Measurements from ENCODE around the gene ANKRD65.
"Not testable (repeated sequence)": the region's sequence is repeated elsewhere in the genome, so short reads cannot be mapped to it uniquely, and the experiment has no call there.

ANKRD65 gene

DNA sequence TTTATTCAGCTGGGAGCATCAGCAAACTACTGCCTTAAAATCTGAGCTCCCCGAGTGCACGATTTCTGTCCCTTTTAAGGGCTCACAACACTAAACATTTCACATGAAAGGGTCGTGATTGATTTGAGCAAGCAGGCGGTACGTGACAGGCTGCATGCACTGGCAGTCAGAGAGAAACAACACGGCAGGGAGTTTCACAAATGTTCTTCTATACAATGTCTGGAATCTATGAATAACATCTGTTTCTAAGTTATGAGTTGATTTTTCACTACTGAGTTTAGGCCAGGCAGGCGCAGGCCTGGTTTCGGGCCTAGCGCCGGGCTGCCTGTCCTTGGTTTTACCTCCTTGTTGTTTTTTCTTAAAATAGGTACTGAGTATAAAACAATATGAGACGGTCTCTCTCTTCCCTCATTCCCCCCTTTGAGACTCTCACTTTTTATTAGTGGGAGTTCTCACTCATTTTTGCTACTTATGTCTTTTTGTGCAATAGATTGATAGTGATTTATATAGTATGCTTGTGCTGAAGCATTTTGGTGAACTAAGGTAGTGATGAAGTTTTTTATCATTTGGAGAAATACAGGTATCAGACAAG, 8.7 kb downstream of the ANKRD65 start:
- DNase-seq: not testable (repeated sequence)

DNA sequence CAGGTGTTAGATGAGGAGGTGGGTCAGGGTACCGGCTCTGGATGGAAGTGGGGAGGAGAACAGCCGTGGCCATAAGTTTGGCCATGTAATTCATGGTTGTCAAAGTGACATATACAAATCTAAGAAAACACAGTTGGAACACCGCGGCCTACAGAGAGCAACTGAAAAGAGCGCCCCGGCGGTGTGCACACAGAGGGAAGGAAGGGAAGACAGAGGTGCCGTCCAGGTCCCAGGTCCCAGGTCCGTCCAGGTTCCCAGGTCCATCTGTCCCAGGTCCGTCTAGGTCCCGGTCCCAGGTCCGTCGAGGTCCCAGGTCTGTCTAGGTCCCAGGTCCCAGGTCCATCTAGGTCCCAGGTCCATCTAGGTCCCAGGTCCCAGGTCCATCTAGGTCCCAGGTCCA, 9.4 kb downstream of the ANKRD65 start:
- DNase-seq: no peak

DNA sequence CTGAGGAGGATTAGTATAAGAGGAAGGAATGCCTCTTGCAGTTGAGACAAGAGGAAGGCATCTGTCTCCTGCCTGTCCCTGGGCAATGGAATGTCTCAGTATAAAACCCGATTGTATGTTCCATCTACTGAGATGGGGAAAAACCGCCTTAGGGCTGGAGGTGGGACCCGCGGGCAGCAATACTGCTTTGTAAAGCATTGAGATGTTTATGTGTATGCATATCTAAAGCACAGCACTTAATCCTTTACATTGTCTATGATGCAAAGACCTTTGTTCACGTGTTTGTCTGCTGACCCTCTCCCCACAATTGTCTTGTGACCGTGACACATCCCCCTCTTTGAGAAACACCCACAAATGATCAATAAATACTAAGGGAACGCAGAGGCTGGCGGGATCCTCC, 10.8 kb downstream of the ANKRD65 start:
- not testable (repeated sequence) for DNase-seq

DNA sequence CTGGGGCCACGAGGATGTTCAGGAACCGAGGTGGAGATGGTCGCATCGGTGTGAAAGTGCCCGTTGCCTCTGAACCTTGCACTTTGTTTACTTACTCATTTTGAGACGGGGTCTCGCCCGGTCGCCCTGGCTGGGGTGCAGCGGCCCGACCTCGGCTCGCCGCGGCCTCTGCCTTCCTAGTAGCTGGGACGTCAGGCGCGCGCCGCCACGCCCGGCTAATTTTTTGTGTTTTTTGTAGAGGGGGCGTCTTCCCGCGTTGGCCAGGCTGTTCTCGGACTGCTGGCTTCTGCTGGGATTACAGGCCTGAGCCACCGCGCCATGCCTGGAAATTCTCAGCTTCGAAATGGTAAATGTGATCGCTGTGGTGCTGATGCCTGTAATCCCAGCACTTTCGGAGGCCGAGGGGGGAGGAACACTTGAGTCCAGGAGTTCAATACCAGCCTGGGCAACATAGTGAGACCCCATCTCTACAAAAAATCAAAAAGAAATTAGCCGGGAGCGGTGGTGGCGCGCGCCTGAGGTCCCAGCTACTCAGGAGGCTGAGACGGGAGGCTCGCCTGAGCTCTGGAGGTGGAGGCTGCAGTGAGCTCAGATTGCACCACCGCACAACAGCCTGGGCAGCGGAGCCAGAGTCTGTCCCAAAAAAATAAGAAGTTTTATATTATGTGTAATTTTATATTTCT, 13.3 kb downstream of the ANKRD65 start:
- DNase-seq: peak; percentile 69

DNA sequence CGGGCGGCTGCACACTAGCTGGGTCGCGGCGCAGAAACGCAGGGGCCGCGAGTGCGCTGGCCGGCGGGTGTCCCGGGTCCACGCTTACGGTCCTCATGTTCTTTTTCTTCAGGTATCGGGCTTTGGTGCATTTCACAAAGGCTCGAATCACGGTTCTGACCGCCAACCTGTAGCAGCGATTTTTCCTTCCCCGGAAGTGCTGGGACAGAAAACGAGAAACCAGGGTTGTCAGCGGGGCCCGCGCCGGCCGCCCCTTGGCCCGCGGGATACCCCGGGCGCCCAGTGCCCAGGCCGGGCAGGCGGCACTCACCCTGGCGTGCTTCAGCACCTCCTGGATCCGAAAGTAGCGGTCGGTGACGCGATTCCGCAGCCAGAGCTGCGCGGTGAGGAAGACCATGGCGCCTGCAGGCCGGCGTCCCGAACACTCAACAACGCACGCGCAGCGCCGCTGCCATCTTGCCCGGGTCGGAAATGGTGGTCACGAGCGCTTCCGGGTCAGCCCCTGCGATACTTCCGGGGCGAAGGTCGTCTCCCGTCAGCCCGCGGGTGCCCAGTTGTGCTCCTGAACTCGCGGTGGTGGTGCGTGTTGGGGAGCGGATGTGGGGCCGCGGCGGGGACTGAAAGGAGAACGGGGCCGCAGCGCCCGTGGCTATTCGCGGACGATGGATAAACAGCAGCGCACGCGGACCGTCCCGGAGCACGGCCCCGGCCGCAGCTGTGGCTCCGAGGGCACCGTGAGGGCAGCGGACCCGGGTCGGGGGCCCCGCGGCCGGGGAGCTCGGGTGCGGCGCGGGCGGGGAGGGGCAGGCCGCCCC, 14.0 kb downstream of the ANKRD65 start, which contains the start of gene MRPL20:
Gene MRPL20 (minus strand): TSS at position 473 of the 815 bp plus-strand sequence. CDS start 76 bp downstream, at position 397.
- DNase-seq: peak; percentile 98

DNA sequence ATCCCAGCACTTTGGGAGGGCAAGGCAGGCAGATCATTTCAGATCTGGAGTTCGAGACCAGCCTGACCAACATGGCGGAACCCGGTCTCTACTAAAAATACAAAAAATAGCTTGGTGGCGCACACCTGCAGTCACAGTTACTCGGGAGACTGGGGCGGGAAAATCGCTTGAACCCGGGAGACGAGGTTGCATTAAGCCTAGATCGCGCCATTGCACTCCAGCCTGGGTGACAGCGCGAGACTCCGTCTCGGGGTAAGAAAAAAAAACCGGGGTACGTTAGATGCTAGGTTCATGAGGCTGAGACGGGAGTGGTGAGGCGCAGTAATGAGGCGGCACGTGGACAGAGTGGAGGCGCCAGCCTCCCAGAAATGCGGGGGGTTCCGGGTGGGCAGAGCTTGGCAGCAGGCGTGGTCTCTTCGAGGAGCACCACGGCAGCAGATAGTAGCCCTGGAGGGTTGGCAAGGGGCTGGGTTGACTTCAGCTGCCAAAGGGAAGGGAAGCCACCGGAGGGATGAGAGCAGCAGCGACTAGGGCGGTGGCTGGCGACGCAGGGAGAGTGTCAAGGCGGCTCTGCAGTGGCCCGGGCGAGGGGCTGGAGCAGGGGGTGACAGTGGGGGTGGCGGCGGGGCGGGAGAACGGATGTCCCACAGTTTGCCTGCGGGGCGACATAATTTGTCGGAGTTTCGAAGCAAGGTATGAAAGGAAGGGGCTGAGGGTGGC, 14.8 kb downstream of the ANKRD65 start:
- DNase-seq: peak; percentile 73

DNA sequence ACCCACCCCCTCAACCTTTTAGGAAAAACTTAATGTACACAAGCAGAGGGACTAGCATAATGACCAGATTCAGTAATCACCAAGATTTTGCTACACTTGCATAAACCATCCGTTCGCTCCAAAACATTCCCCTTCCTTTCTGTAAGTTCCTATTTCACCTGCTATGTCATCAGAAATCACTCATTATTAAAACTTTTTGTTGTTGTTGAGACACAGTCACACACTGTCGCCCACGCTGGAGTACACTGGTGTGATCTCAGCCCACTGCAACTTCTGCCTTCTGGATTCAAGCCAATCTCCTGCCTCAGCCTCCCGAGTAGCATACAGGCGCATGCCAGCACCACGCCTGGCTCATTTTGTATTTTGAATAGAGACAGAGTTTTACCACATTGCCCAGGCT, 17.4 kb downstream of the ANKRD65 start:
- DNase-seq: no peak

DNA sequence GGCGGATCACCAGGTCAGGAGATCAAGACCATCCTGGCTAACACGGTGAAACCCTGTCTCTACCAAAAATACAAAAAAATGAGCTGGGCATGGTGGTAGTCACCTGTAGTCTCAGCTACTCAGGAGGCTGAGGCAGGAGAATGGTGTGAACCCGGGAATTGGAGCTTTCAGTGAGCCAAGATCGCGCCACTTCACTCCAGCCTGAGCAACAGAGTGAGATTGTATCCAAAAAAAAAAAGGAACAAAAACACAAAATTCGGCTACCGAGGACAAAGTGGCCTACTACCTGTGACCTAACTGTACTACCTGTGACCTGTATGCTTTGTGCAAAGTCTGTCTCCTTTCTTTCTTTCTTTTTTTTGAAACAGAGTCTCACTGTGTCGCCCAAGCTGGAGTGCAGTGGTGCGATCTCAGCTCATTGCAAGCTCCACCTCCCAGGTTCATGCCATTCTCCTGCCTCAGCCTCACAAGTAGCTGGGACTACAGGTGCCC, 18.1 kb downstream of the ANKRD65 start:
- DNase-seq: not testable (repeated sequence)

DNA sequence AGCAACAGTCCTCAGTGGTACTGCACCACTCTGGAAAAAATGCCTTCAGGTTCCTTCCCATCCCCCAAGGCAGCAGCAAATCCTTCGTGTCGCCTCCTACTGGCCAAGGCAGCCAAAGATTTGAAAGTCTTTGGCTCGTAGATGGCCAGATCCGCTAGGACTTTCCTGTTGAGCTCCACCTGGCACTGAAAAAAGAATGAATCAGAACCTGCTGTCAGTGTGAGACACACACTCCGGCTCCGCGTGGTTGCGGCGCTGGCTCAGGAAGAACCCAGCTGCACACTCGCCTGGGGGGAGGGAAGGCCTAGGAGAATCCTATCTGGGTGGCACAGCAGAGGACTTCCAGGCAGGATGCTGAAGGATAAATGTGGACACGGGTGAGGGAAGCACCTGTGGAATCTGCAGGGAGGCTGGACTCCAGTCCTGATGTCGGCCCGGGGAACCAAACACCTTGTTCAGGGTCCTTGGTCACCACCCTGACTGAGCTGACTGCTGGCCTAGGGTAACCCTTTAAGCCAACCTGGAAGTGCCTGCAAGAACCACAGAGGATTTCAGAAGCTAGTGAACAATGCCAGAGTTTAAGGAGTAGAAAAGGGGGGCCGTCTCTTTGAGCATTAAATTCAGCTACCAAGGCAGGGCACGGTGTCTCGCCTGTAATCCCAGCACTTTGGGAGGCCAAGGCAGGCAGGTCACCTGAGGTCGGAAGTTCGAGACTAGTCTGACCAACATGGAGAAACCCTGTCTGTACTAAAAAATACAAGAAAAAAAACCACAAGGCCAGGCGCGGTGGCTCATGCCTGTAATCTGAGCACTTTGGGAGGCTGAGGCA, 18.8 kb downstream of the ANKRD65 start:
- DNase-seq: peak; percentile 78

DNA sequence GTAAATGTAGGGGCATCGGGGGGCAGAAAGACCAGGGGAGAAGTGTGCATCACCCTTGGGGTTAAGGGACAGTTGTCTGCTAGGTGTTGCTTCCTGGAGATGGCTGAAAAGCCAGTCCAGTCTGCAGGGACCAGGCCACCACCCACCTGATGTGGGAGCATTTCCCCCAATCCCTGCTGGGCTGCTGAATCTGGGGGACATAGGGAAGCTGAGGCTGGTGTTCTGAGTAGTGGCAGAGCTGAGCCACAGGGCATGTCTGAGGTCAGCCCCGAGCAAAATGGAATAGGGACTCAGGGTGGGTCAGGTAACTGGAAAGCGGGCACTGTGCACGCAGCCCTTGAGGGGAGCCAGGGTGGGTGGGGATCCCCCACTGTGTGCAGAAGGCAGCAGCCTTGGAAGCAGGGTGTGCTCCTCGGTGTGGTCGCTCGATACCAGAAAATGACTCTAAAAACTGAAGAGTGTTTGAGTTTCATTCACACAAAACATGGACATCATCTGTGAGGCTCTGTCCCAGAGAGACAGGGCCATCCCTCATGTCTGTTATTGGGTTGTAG, 19.5 kb downstream of the ANKRD65 start:
- no peak for DNase-seq

DNA sequence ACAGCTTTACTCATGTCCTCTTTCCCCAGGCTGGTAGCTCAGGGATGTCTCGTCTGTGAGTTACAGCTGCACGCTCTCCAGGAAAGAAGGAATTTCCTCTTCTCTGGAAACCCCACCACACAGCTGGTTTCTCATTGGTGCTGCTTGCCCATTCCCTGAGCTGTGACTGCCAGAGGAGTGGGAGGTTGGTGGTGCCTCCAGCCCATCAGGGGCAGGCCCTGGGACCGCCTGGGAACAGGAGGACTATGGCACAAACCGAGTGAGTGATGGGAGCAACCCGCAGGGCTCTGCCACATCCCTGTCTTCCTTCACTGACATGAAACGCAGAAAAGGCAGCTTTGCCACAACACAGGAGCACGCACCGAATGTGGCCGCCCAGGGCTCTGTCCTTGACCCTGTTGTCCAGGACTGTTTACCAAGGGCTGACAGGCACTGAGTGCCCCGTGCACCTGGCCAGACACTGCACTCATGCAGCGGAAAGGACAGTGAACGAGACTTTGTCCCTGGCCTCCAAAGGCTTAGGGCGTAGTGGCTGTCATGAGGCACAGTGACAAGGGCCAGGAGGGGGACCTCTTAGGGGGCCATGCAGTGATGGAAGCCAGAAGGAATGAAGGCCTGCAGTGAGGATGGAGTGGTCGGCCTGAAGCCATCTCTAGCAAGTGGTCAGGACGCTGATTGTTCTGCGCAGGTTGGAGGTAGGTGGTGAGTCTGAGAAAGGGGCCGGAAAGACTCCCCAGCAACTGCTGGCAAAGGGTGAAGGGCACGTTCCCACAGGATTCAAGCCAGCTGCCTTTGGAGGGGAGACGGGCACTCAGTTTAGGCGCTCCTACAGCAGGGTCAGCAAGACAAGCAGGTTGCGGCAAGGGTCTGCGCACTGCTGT, 20.3 kb downstream of the ANKRD65 start:
- DNase-seq: no peak

DNA sequence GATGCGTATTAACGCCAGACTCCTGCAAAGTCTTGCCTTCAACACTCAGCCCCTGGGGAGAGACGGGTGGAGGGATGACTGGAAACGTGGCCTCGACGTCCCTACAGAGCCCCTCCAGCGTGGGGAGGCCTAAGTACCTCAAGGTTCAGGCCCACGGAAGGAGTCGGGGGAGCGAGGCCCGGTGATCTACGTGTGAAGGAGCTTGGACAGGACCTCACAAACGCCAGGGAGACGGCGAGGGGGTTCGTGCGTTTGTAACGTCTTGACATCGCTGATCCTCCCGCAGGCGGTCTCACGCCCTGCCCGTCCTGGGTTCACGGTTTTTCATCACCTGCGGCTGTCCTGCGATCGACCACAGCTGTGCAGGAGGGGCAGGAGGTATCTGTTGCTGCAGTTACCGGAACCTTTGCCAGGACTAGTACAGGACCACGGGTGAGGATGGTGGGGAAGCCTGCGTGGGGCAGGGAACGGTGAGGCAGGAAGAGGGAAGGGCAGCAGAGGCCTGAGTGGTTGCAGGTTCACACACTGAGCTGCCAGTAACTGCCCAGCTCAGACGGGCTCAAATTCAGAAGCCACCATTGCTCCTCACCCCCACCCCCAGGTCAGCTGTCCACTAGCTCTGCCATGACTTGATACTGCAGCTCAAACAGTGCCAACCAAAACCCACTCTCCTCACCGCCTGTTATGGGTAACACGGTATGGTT, 21.1 kb downstream of the ANKRD65 start:
- peak; percentile 56 for DNase-seq

DNA sequence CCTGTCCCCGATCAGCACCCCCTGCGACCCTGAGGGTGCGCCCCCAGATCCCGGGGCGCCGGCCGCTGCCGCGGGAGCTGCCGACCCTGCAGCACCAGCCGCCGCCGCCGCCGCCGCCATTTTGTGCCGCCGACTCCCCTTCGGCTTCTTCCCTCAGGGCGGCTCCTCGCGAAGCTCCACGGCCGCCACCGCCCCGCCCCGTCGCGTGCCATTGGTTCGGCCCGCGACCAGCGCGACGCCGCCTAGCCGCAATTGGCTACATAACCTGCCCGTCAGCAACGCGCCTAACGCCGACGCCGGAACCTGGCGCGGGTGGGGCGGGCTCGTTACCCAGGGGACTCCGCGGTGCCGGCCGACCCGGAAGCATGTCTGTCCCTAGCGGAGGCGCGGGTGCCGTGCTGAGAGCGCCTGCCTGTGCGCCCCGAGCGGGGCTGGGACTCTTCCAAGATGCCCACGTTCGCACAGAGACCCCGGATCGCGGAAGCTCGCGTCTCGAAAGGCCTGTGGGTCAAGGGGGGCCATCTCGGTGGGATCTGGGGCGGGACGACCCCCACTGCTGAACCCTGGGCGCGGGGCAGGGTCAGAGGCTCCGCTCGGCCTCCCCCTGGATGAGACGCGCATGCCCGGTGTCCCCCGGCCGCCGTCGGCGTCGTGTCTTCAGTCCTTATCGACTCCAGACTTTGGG, 21.7 kb downstream of the ANKRD65 start, which contains the start of gene CCNL2:
Gene CCNL2 (minus strand): TSS at position 149 of the 685 bp plus-strand sequence. CDS start 29 bp downstream, at position 120.
- peak; percentile 99 for DNase-seq

DNA sequence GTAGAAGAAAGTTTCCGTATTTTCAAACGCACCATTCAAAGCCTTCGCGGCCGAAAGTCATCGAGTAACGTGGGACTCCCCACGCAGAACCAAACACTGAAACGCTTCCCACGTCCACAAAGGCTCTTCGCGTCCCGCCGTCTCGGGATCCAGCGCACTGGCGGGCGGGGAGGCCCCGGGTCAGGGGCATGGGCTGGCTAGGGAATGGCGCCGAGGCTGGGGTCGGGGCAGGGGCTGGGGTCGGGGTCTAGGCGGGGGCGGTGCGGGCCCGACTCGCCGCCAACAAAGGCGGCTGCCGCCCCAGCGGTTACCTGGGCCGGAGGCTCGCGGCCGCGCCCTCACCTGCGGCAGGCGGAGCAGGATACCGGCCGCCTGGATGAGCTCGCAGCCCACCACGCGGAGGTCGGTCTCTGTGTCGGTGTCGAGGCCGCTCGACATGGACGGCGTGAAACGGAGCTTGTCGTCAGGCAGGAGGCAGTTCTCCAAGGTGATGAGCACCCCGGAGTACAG, 22.3 kb downstream of the ANKRD65 start:
- no peak for DNase-seq

DNA sequence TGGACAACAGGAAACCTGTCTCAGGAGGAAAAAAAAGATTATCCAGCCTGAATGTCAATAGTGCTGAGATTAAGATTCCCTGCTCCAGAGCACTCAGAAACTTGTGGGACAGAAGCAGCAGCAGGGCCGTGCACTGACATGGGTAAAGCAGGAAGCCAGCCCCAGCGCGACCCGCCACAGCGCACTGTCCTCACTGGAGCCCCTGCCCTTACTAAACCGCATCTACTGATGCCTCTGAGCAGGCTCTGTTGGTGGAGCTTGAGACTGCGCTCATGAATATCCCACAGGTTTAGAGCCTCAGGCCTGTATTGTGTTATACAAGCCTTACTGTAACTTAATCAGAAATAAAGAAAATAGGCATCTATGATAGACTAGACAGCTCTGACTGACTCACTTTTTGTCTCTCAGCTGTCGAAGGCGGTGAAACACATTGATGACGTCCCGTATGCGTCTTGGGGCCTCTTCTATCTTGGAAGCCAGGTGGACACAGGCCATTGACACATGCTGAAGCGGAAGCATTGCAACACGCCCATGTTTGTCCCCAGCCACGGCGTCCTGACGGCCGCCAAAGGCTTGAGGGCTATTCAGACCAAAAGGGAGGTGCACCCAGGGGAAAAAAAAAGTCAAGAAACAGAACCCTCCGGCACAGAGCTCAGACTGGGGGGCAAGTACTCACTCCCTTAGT, 23.1 kb downstream of the ANKRD65 start:
- peak; percentile 59 for DNase-seq

DNA sequence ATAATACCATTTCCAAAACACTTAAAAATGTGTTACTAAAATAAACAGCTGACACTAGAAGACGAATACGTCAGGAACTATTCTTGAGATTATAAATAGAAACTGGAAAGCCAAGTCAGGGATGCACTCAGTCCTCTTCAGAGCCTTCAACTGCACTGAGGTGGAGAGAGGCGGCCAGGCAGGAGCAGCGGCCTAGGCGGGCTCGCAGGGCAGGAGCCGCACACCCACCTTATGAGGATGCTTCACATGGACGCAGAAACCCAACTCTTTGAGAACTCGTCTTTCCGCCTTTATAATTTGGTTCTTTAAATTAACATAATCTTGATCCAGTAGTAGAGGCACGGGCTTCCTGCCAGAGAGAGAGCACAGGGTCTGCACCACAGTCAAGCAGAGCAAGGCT, 25.9 kb downstream of the ANKRD65 start:
- DNase-seq: no peak

DNA sequence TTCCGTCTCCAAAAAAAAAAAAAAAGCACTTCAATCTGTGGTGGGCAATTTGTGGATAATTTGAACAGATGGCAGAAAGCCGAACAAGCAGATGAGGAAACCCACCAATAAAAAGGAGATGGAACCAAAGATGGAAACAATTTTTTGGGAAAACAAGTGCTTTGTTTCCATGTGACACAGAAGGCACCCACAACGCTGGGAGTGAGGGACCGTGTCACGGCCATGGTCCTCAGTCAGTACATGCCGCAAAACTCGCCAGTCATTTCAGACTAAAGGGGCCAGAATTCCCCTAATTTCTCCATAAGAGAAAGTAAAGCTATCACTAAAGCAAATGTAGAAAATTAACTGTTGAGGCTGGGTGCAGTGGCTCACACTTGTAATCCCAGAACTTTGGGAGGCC, 27.0 kb downstream of the ANKRD65 start:
- no peak for DNase-seq

DNA sequence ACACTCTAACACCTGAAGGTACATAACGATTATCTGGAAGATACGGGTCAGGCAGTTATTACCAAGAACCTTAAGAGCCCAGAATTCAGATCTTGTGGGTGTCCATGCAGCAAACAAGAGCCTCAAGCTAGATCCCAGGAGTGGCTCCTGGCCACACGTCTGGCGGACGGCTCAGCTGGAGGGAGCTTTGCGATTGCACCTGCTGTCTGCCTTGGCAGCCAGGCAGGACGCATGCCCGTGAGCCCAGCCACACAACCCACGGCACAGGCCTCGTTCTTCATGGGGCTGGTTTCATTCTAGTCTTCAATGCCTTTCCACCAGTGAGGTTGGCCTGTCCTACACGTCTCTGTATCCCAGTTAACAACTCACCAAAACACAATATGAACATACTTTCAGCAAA, 27.6 kb downstream of the ANKRD65 start:
- no peak for DNase-seq

Data from hematopoietic multipotent progenitor cell treated with erythropoietin and hydrocortisone succinate and interleukin-3 and kit ligand, for 4 days (in vitro differentiated cells).